SK-N-SH treated with all-trans-retinoic acid at 6 μM for 48 hours (cell line): ENCODE data around the gene CCDC120.

Experiments used
- ATAC-seq: fragments of 200-7000 bp; cut with Tn5 transposase; 3 replicates; pipeline ENCODE4 v1.9.1; 2020; ENCODE audit warnings: mild to moderate bottlenecking, moderate library complexity
- ARNTL ChIP-seq: fragments of 450-650 bp; formaldehyde crosslinking; IDR thresholded peaks from 2 replicates; pipeline ENCODE4 v1.5.0; 2020; ENCODE audit warnings: low read depth, mild to moderate bottlenecking, moderate library complexity, borderline replicate concordance
- BACH2 ChIP-seq: fragments of 250-450 bp; sonication (Bioruptor Pico); IDR thresholded peaks from 2 replicates; pipeline ENCODE4 v1.9.0; 2021; ENCODE audit warnings: mild to moderate bottlenecking, borderline replicate concordance
- PPARA ChIP-seq: fragments of 250-450 bp; sonication (Bioruptor Pico); IDR thresholded peaks from 2 replicates; pipeline ENCODE4 v1.5.0; 2020; ENCODE audit warnings: mild to moderate bottlenecking, borderline replicate concordance
- SNAI2 ChIP-seq: fragments of 250-450 bp; sonication (Bioruptor Pico); IDR thresholded peaks from 2 replicates; pipeline ENCODE4 v1.5.0; 2020; ENCODE audit warnings: mild to moderate bottlenecking, moderate library complexity
- TCF4 ChIP-seq: fragments of 250-450 bp; sonication (Bioruptor Pico); IDR thresholded peaks from 2 replicates; pipeline ENCODE4 v1.8.0; 2021; ENCODE audit warnings: mild to moderate bottlenecking, moderate library complexity, borderline replicate concordance
- TOX ChIP-seq: fragments of 250-450 bp; sonication (Bioruptor Pico); IDR thresholded peaks from 2 replicates; pipeline ENCODE4 v1.8.0; 2021; ENCODE audit warnings: mild to moderate bottlenecking, moderate library complexity, borderline replicate concordance
- ZFP3 ChIP-seq: fragments of 250-450 bp; sonication (Bioruptor Pico); IDR thresholded peaks from 2 replicates; pipeline ENCODE4 v1.5.0; 2020; ENCODE audit warnings: mild to moderate bottlenecking, moderate library complexity
- ZFP30 ChIP-seq: fragments of 450-650 bp; formaldehyde crosslinking; IDR thresholded peaks from 2 replicates; pipeline ENCODE4 v1.5.0; 2022; ENCODE audit warnings: mild to moderate bottlenecking, moderate library complexity
- ZNF565 ChIP-seq: fragments of 450-650 bp; formaldehyde crosslinking; conservative IDR thresholded peaks from 2 replicates; pipeline ENCODE4 v1.5.0; 2020; ENCODE audit warnings: low read depth, mild to moderate bottlenecking, moderate library complexity
- ZNF8 ChIP-seq: fragments of 450-650 bp; formaldehyde crosslinking; IDR thresholded peaks from 2 replicates; pipeline ENCODE4 v1.5.0; 2020; ENCODE audit warnings: mild to moderate bottlenecking, moderate library complexity
- TF ChIP-seq, protein P1 (sequence below): fragments of 250-450 bp; sonication (Bioruptor Pico); IDR thresholded peaks from 2 replicates; pipeline ENCODE4 v1.8.0; 2021; ENCODE audit warnings: low read depth, mild to moderate bottlenecking, moderate library complexity, borderline replicate concordance
- TF ChIP-seq, protein P2 (sequence below): fragments of 250-450 bp; sonication (Bioruptor Pico); IDR thresholded peaks from 2 replicates; pipeline ENCODE4 v1.5.1; 2021; ENCODE audit warnings: mild to moderate bottlenecking, moderate library complexity
- TF ChIP-seq, protein P3 (sequence below): fragments of 250-450 bp; sonication (Bioruptor Pico); IDR thresholded peaks from 2 replicates; pipeline ENCODE4 v1.8.0; 2020; ENCODE audit warnings: mild to moderate bottlenecking, moderate library complexity, borderline replicate concordance
- TF ChIP-seq, protein P4 (sequence below): fragments of 250-450 bp; sonication (Bioruptor Pico); IDR thresholded peaks from 2 replicates; pipeline ENCODE4 v1.5.1; 2020; ENCODE audit warnings: low read depth, mild to moderate bottlenecking, moderate library complexity
- TF ChIP-seq, protein P5 (sequence below): fragments of 250-450 bp; sonication (Bioruptor Pico); IDR thresholded peaks from 2 replicates; pipeline ENCODE4 v1.5.0; 2020; ENCODE audit warnings: mild to moderate bottlenecking, moderate library complexity

CCDC120 gene

DNA sequence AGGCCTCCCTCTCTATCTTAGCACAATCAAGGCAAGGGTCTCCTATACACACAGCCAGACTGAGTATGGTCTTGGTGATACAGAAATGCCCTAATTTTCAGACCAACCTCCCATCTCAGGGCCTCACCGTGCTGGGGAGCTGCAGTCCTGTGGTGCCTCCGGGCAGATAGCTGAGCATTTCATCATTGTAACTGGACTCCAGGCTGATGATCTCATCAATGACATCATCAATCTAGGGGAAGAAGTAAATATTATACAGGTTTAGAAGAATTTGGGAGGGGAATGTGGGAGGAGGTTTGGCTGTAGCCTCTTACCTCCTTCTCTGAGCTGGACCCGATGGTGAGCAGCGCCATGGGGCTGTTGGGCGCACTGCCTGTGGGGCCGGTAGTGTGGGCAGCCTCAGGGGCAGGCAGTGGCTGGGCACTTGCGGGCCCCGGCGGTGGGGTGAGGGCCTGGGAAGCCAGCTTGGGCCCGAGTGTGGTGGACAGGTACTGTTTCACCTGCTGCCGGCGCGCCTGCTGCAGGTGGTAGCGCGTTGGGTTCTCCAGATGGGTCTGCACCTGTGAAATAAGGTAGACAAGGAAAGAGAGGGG lies 20.8 kb upstream of the CCDC120 start:
- ATAC-seq: no peak
- TF ChIP-seq PPARA (CRISPR knock-in tag) (no peak), ZNF8 (CRISPR knock-in tag) (no peak), TOX (CRISPR knock-in tag) (no peak), ZFP3 (CRISPR knock-in tag) (no peak), SNAI2 (CRISPR knock-in tag) (no peak), ARNTL (CRISPR knock-in tag) (no peak)
- TF ChIP-seq, protein P1, sequence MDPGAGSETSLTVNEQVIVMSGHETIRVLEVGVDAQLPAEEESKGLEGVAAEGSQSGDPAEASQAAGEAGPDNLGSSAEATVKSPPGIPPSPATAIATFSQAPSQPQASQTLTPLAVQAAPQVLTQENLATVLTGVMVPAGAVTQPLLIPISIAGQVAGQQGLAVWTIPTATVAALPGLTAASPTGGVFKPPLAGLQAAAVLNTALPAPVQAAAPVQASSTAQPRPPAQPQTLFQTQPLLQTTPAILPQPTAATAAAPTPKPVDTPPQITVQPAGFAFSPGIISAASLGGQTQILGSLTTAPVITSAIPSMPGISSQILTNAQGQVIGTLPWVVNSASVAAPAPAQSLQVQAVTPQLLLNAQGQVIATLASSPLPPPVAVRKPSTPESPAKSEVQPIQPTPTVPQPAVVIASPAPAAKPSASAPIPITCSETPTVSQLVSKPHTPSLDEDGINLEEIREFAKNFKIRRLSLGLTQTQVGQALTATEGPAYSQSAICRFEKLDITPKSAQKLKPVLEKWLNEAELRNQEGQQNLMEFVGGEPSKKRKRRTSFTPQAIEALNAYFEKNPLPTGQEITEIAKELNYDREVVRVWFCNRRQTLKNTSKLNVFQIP: no peak
- TF ChIP-seq, protein P2, sequence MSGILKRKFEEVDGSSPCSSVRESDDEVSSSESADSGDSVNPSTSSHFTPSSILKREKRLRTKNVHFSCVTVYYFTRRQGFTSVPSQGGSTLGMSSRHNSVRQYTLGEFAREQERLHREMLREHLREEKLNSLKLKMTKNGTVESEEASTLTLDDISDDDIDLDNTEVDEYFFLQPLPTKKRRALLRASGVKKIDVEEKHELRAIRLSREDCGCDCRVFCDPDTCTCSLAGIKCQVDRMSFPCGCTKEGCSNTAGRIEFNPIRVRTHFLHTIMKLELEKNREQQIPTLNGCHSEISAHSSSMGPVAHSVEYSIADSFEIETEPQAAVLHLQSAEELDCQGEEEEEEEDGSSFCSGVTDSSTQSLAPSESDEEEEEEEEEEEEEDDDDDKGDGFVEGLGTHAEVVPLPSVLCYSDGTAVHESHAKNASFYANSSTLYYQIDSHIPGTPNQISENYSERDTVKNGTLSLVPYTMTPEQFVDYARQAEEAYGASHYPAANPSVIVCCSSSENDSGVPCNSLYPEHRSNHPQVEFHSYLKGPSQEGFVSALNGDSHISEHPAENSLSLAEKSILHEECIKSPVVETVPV (CRISPR knock-in tag): no peak
- TF ChIP-seq, protein P3, sequence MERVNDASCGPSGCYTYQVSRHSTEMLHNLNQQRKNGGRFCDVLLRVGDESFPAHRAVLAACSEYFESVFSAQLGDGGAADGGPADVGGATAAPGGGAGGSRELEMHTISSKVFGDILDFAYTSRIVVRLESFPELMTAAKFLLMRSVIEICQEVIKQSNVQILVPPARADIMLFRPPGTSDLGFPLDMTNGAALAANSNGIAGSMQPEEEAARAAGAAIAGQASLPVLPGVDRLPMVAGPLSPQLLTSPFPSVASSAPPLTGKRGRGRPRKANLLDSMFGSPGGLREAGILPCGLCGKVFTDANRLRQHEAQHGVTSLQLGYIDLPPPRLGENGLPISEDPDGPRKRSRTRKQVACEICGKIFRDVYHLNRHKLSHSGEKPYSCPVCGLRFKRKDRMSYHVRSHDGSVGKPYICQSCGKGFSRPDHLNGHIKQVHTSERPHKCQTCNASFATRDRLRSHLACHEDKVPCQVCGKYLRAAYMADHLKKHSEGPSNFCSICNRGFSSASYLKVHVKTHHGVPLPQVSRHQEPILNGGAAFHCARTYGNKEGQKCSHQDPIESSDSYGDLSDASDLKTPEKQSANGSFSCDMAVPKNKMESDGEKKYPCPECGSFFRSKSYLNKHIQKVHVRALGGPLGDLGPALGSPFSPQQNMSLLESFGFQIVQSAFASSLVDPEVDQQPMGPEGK (CRISPR knock-in tag): no peak
- TF ChIP-seq, protein P4, sequence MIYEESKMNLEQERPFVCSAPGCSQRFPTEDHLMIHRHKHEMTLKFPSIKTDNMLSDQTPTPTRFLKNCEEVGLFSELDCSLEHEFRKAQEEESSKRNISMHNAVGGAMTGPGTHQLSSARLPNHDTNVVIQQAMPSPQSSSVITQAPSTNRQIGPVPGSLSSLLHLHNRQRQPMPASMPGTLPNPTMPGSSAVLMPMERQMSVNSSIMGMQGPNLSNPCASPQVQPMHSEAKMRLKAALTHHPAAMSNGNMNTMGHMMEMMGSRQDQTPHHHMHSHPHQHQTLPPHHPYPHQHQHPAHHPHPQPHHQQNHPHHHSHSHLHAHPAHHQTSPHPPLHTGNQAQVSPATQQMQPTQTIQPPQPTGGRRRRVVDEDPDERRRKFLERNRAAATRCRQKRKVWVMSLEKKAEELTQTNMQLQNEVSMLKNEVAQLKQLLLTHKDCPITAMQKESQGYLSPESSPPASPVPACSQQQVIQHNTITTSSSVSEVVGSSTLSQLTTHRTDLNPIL: no peak

DNA sequence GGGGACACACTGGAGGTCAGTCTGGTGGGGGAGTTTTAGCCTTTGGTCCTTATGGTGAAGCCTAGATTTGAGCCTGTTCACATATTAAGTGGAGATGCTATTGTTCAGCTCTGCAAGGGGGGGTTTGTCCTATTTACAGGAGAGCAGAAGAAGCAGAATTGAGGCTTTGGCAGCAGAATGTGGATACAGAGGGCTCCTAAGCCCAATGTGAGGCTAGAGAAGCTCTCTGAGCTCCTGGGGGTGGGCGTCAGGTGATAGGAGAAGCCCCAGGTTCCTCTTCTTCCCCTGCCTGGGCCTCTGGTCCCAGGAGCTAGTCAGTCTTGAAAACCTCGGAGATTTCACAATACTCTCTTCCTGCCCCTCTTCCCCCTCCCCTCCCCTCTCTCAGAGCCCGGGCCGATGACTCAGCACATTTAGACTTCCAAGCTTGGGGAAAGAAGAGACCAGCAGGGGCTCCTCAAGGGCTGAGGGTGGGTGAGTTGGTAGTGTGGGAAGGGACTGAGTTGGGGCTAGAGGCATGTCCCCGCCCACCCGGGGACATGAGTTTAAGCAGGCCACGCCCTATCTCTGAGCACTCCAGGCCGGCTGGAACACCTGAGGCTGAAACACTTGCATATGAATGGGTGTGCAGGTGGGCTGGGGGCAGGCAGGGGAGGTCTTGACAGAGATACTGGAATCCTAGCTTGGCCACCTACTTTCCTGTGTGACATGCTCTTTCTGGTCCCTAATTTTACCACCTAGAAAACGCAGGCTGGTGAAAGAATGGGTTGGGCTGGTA lies 19.0 kb upstream of the CCDC120 start:
- ATAC-seq: peak; percentile 54

More for the DNA sequence above, 19.0 kb upstream of the CCDC120 start:
- no peak for TF ChIP-seq ARNTL (CRISPR knock-in tag)
- TF ChIP-seq, protein P4: no peak
- TF ChIP-seq, protein P5, sequence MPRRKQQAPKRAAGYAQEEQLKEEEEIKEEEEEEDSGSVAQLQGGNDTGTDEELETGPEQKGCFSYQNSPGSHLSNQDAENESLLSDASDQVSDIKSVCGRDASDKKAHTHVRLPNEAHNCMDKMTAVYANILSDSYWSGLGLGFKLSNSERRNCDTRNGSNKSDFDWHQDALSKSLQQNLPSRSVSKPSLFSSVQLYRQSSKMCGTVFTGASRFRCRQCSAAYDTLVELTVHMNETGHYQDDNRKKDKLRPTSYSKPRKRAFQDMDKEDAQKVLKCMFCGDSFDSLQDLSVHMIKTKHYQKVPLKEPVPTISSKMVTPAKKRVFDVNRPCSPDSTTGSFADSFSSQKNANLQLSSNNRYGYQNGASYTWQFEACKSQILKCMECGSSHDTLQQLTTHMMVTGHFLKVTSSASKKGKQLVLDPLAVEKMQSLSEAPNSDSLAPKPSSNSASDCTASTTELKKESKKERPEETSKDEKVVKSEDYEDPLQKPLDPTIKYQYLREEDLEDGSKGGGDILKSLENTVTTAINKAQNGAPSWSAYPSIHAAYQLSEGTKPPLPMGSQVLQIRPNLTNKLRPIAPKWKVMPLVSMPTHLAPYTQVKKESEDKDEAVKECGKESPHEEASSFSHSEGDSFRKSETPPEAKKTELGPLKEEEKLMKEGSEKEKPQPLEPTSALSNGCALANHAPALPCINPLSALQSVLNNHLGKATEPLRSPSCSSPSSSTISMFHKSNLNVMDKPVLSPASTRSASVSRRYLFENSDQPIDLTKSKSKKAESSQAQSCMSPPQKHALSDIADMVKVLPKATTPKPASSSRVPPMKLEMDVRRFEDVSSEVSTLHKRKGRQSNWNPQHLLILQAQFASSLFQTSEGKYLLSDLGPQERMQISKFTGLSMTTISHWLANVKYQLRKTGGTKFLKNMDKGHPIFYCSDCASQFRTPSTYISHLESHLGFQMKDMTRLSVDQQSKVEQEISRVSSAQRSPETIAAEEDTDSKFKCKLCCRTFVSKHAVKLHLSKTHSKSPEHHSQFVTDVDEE (CRISPR knock-in tag): no peak
- no peak for TF ChIP-seq TOX (CRISPR knock-in tag)
- TF ChIP-seq TCF4 (CRISPR knock-in tag): no peak
- TF ChIP-seq BACH2 (CRISPR knock-in tag): no peak; the same call in 1 of the 2 replicates
- TF ChIP-seq, protein P2 (CRISPR knock-in tag): no peak
- TF ChIP-seq ZNF565 (CRISPR knock-in tag): no peak
- no peak for TF ChIP-seq ZFP3 (CRISPR knock-in tag)
- TF ChIP-seq SNAI2 (CRISPR knock-in tag): no peak
- no peak for TF ChIP-seq PPARA (CRISPR knock-in tag)
- TF ChIP-seq, protein P3 (CRISPR knock-in tag): no peak
- TF ChIP-seq, protein P1: no peak
- no peak for TF ChIP-seq ZFP30
- no peak for TF ChIP-seq ZNF8 (CRISPR knock-in tag)
